Measurements from ENCODE around the gene ZNF576. TPM values are rescaled to one million over a fixed set of nuclear protein-coding genes. Genes with fewer than 3 reads are reported as not detected.
A peak's percentile ranks its signal among the peaks of the same experiment; 100 is the strongest.

The ZNF576 gene
- total and polyA plus RNA-seq, 9 of the 15 experiments (the other 6 are each of a cell fraction or from before 2014, with no cell fraction given): 6.8 to 18.2 (median 12.2) TPM

DNA sequence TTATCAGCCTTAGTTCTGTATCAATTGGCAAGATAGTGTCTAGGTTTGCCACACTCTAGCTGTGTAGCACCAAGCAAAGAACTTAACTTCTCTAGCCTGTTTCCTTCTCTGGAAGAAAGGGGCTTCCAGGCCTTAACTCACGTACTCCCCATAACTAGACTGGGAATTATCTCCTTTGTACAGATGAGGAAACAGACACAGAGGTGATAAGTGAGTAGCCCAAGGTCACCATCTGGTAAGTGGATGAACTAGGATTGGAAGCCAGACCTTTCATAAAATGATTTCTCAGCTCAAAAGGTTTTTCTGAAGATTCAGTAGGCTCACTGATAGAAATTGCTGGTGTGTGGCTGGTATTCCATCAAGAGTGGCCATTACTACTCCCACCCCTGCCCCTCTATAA is 19.9 kb downstream of the ZNF576 start:
- BruUV-seq (replicated peaks): no TSS peak
- Histone ChIP-seq H3K9me1 (ENCODE audit: control insufficient read depth, insufficient read depth, low read length) (no peaks in the 10 kb centered on the region), H3K4me3 (no peak overlapping the region), H3K36me3 (ENCODE audit: control insufficient read depth, insufficient read depth, low read length) (peaks cover 31% of the 10 kb centered on the region; the same call in 2 of the 3 replicates), H3K27me3 (ENCODE audit: control insufficient read depth in 2 of 2, insufficient read depth in 2 of 2, low read length in 2 of 2) (no peaks in the 10 kb centered on the region), H3K27ac (ENCODE audit: extremely low read depth, low read depth, low read length) (peak overlapping the region; percentile 73), H3K4me2 (ENCODE audit: insufficient read depth, low read length) (peak overlapping the region; percentile 23; the same call in 1 of the 2 replicates), H4K20me1 (replicated peaks; ENCODE audit: control insufficient read depth, insufficient read depth, low read length) (no peaks in the 10 kb centered on the region), H2AFZ (ENCODE audit: low read depth, low read length) (no peak overlapping the region), H3K79me2 (ENCODE audit: control insufficient read depth, insufficient read depth, low read length) (peaks cover 49% of the 10 kb centered on the region), H3K4me1 (replicated peaks in 1 of 2; ENCODE audit: control insufficient read depth in 2 of 2, insufficient read depth in 2 of 2, low read length in 2 of 2) (peaks cover 35 to 52% of the 10 kb centered on the region in 2 experiments), H3K9me3 (replicated peaks; ENCODE audit: control insufficient read depth, insufficient read depth, low read depth, low read length) (no peaks in the 10 kb centered on the region), H3K9ac (ENCODE audit: insufficient read depth in 1 of 2, low read depth in 2 of 2, low read length in 2 of 2) (peak overlapping the region; percentile 6 to 39; a peak in 3 of 4 replicates)
- 0% methylated on average over 1 of the region's 1 CpG for WGBS (ENCODE audit: insufficient coverage, low coverage, missing lambda C conversion rate)
- DNase-seq (ENCODE audit: extremely low read depth in 1 of 4, low spot score in 3 of 4) (peak in 2 of 4 experiments; percentile 59 to 80), ATAC-seq (no peak), FAIRE-seq (peak; percentile 61)
- intact Hi-C loops (cut with micrococcal nuclease): no loop called here
- in situ Hi-C loops (cut with MboI): no loop called here
- POLR2A ChIA-PET: interaction anchor here (0.5 to 6.0 kb wide), 3 partner anchors 11 to 907 kb away, joined by 3 to 35 read pairs (median 4); no protein-coding TSS in a partner anchor
- CTCF ChIA-PET (ENCODE audit: low intra/inter-chr PET ratio): no interaction called here
- TF ChIP-seq ELF4 (CRISPR knock-in tag; IDR thresholded peaks at IDR 0.05) (no peak), JUND (IDR thresholded peaks at IDR 0.05; ENCODE audit: borderline replicate concordance, low read depth, low read length) (no peak; the same call in 1 of the 2 replicates), JUND (tag; IDR thresholded peaks at IDR 0.05; ENCODE audit: borderline replicate concordance, low read depth, low read length) (no peak; the same call in 2 of the 3 replicates), GATAD2B (IDR thresholded peaks at IDR 0.05; ENCODE audit: borderline replicate concordance) (peak; percentile 27; the same call in 1 of the 2 replicates), SREBF1 (IDR thresholded peaks at IDR 0.05; ENCODE audit: borderline replicate concordance, low read depth, low read length) (no peak), EGR1 (conservative IDR thresholded peaks at IDR 0.05) (no peak), ZNF174 (CRISPR knock-in tag; IDR thresholded peaks at IDR 0.05) (no peak), ARID1B (IDR thresholded peaks at IDR 0.05) (peak; percentile 91), ZNF431 (CRISPR knock-in tag; IDR thresholded peaks at IDR 0.05) (no peak), HOXB6 (CRISPR knock-in tag; IDR thresholded peaks at IDR 0.05; ENCODE audit: borderline replicate concordance) (no peak), ZNF324 (CRISPR knock-in tag; IDR thresholded peaks at IDR 0.05) (no peak), BRCA1 (IDR thresholded peaks at IDR 0.05) (no peak), BRCA1 (CRISPR knock-in tag; IDR thresholded peaks at IDR 0.05) (no peak), CBFA2T3 (IDR thresholded peaks at IDR 0.05) (peak; percentile 93), TBP (optimal IDR thresholded peaks at IDR 0.05; ENCODE audit: low read depth, low read length) (peak; percentile 32), XRCC5 (IDR thresholded peaks at IDR 0.05; ENCODE audit: low read depth, low read length) (no peak), ZNF436 (CRISPR knock-in tag; IDR thresholded peaks at IDR 0.05) (no peak), NONO (IDR thresholded peaks at IDR 0.05; ENCODE audit: low read depth in 2 of 2, low read length in 1 of 2) (0 out of 4 replicates have a peak, but pooled peaks of 1 of the 2 experiments have one; percentile 32), PTRF (tag; IDR thresholded peaks at IDR 0.05) (no peak), ZNF57 (CRISPR knock-in tag; IDR thresholded peaks at IDR 0.05) (no peak)
- TF ChIP-seq, protein P1, sequence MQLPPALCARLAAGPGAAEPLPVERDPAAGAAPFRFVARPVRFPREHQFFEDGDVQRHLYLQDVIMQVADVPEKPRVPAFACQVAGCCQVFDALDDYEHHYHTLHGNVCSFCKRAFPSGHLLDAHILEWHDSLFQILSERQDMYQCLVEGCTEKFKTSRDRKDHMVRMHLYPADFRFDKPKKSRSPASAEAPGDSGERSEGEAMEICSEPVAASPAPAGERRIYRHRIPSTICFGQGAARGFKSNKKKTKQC (CRISPR knock-in tag; IDR thresholded peaks at IDR 0.05): no peak
- TF ChIP-seq, protein P2, sequence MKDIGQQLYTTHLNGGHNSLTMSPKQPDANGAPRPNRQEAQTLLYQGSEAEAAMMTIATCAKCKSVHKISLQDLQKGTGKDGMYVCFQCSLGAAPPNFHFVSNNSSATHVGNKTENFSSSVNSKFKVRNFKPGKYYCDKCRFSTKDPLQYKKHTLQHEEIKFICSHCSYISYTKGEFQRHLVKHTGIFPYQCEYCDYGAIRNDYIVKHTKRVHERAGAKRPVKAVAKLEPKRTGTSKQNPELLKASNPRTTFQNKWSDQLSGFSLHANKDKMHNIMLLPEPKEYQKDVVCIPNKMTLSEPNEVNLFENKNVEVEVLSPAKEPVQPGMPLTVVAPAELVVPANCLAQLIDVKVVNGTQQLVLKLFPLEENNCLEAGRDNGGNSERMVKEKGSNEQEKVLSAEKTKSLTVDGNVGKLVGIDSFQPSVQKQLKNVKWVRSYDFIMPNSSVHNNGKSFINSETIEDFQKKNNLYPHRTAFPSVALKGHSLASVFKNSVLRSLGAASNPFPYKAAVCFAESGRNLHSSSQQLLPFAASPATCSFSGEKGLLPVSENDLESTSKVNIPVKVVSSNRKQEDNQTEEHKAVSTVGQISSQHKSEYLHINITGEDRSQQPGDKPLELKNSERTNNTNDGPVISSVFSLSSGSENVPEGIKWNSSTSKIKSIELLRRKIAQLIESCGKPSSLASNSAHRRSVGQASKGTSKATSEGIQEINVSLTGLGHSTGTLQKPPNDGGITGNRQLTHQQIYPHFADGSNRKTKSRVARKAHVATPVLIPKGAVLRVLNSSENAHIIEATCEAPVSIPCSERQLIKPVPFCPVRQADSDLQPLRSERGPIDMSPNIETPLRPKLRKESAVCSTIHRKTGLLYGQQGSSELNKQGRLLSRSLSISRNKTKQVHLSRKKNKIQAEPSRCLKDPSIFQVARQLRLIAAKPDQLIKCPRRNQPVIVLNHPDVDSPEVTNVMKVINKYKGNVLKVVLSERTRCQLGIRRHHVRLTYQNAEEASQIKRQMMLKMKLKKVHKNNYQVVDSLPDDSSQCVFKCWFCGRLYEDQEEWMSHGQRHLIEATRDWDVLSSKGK (CRISPR knock-in tag; IDR thresholded peaks at IDR 0.05): no peak
